Fibroblast of gingiva (primary cell): ENCODE measurements around the gene CDH4.

ENCODE experiments used
- DNase-seq: peaks from one replicate; pipeline ENCODE4 v3.0.0-alpha.2; 2011; ENCODE audit warnings: low read depth

The CDH4 gene

GRCh38 chr20:61861858-61862257, 609.8 kb downstream of the CDH4 start:
- no peak for DNase-seq

- DNase-seq, result no peak
These were observed 610.8 kb downstream of the CDH4 start for GRCh38 chr20:61862881-61863280.

GRCh38 chr20:61864481-61864880, 612.4 kb downstream of the CDH4 start:
- DNase-seq, result no peak

GRCh38 chr20:61865353-61865752, 613.3 kb downstream of the CDH4 start:
- DNase-seq, result no peak

GRCh38 chr20:61866165-61866564, 614.1 kb downstream of the CDH4 start:
- no peak for DNase-seq

GRCh38 chr20:61868006-61868405, 615.9 kb downstream of the CDH4 start:
- no peak for DNase-seq

GRCh38 chr20:61868466-61869090, 616.5 kb downstream of the CDH4 start:
- DNase-seq, result no peak

GRCh38 chr20:61869750-61870507, 617.9 kb downstream of the CDH4 start:
- no peak for DNase-seq

- DNase-seq, result no peak
These were observed 619.1 kb downstream of the CDH4 start for GRCh38 chr20:61871160-61871559.

- DNase-seq, result no peak
These were observed 619.9 kb downstream of the CDH4 start for GRCh38 chr20:61871913-61872312.

- no peak for DNase-seq
These were observed 620.4 kb downstream of the CDH4 start for GRCh38 chr20:61872371-61872900.

- no peak for DNase-seq
These were observed 621.8 kb downstream of the CDH4 start for GRCh38 chr20:61873651-61874420.

- no peak for DNase-seq
These were observed 622.5 kb downstream of the CDH4 start for GRCh38 chr20:61874421-61875068.

- no peak for DNase-seq
These were observed 623.3 kb downstream of the CDH4 start for GRCh38 chr20:61875221-61875885.

GRCh38 chr20:61875996-61876395, 623.9 kb downstream of the CDH4 start:
- DNase-seq, result no peak

GRCh38 chr20:61876952-61877728, 625.1 kb downstream of the CDH4 start:
- DNase-seq, result no peak

- DNase-seq, result no peak
These were observed 625.9 kb downstream of the CDH4 start for GRCh38 chr20:61877776-61878477.

GRCh38 chr20:61878478-61879302, 626.6 kb downstream of the CDH4 start:
- no peak for DNase-seq

GRCh38 chr20:61879303-61879620, 627.2 kb downstream of the CDH4 start:
- DNase-seq, result no peak

- no peak for DNase-seq
These were observed 627.6 kb downstream of the CDH4 start for GRCh38 chr20:61879694-61880093.
